ENCODE measurements around the gene U2AF2. TPM values are rescaled to one million over a fixed set of nuclear protein-coding genes. Genes with fewer than 3 reads are reported as not detected.

The U2AF2 gene
- total RNA-seq, 4 donors from 2014 or later = 68.4 to 115 (median 85.7) TPM

- Histone ChIP-seq H3K4me3 (replicated peaks in 1 of 3) (no peak overlapping the region), H3K27me3 (no peaks in the 10 kb centered on the region), H3K4me1 (peaks cover 17 to 19% of the 10 kb centered on the region in 2 donors), H3K27ac (no peak overlapping the region), H3K36me3 (no peaks in the 10 kb centered on the region), H3K9me3 (no peaks in the 10 kb centered on the region)
- 82 to 87% methylated on average over 8 of the region's 8 CpGs for WGBS, 2 donors
- intact Hi-C loops (cut with DNase I) = loop anchor here (5.0 kb wide), 2 partner anchors 117 to 162 kb away; no protein-coding TSS in a partner anchor
- DNase-seq = no peak
- TF ChIP-seq POLR2A (IDR thresholded peaks at IDR 0.05) = no peak
- TF ChIP-seq CTCF (IDR thresholded peaks at IDR 0.05) = no peak
Measured at GRCh38 chr19:55633861-55634260, 21.0 kb upstream of the U2AF2 start.

GRCh38 chr19:55635334-55635717 is 19.5 kb upstream of the U2AF2 start:
- H3K9me3 ChIP-seq = no peaks in the 10 kb centered on the region
- no peaks in the 10 kb centered on the region for H3K27me3 ChIP-seq
- no peaks in the 10 kb centered on the region for H3K36me3 ChIP-seq
- DNase-seq = no peak
- no peak for TF ChIP-seq CTCF (IDR thresholded peaks at IDR 0.05)
- TF ChIP-seq POLR2A (IDR thresholded peaks at IDR 0.05) = no peak
- H3K4me3 ChIP-seq (replicated peaks in 1 of 3) = peak overlapping the region; percentile 96 to 98 (median 98)
- H3K27ac ChIP-seq = peak overlapping the region; percentile 95 to 98 (median 96)
- intact Hi-C loops (cut with DNase I) = no loop called here
- H3K4me1 ChIP-seq = peaks cover 22 to 32% of the 10 kb centered on the region in 2 donors
- 3 to 4% methylated on average over 9 of the region's 9 CpGs for WGBS, 2 donors

GRCh38 chr19:55635856-55636440 is 18.9 kb upstream of the U2AF2 start:
- H3K27me3 ChIP-seq = no peaks in the 10 kb centered on the region

GRCh38 chr19:55636723-55637122 is 18.1 kb upstream of the U2AF2 start:
- no peak for TF ChIP-seq CTCF (IDR thresholded peaks at IDR 0.05)
- no peak for TF ChIP-seq POLR2A (IDR thresholded peaks at IDR 0.05)
- Histone ChIP-seq H3K27me3 (no peaks in the 10 kb centered on the region), H3K27ac (no peak overlapping the region), H3K9me3 (no peaks in the 10 kb centered on the region), H3K4me3 (replicated peaks in 1 of 3) (no peak overlapping the region), H3K36me3 (no peaks in the 10 kb centered on the region), H3K4me1 (peaks cover 25 to 36% of the 10 kb centered on the region in 2 donors)
- WGBS, 2 donors = 88 to 94% methylated on average over 4 of the region's 4 CpGs
- intact Hi-C loops (cut with DNase I) = no loop called here
- DNase-seq = no peak

More at GRCh38 chr19:55635856-55636440, 18.9 kb upstream of the U2AF2 start:
- WGBS, 2 donors = 63 to 69% methylated on average over 7 of the region's 7 CpGs
- Histone ChIP-seq H3K4me3 (replicated peaks in 1 of 3) (peak overlapping the region; percentile 96 to 98 (median 98)), H3K36me3 (no peaks in the 10 kb centered on the region), H3K27ac (peak overlapping the region; percentile 95 to 98 (median 96)), H3K4me1 (peaks cover 25 to 36% of the 10 kb centered on the region in 2 donors), H3K9me3 (no peaks in the 10 kb centered on the region)
- intact Hi-C loops (cut with DNase I) = no loop called here
- no peak for DNase-seq
- TF ChIP-seq CTCF (IDR thresholded peaks at IDR 0.05) (no peak), POLR2A (IDR thresholded peaks at IDR 0.05) (no peak)

GRCh38 chr19:55637534-55637933 is 17.3 kb upstream of the U2AF2 start:
- Histone ChIP-seq H3K4me1 (peaks cover 30 to 43% of the 10 kb centered on the region in 2 donors), H3K4me3 (replicated peaks in 1 of 3) (no peak overlapping the region), H3K9me3 (no peaks in the 10 kb centered on the region), H3K36me3 (no peaks in the 10 kb centered on the region), H3K27me3 (no peaks in the 10 kb centered on the region), H3K27ac (no peak overlapping the region)
- no peak for TF ChIP-seq POLR2A (IDR thresholded peaks at IDR 0.05)
- TF ChIP-seq CTCF (IDR thresholded peaks at IDR 0.05) = no peak
- intact Hi-C loops (cut with DNase I) = no loop called here
- 86 to 88% methylated on average over 11 of the region's 11 CpGs for WGBS, 2 donors
- no peak for DNase-seq
